SU-DHL-6 (cell line): ENCODE data around the gene PRKAB2.

Experiments used
- H2AFZ ChIP-seq: fragments of 200-600 bp; sonication (generic); 2 replicates; pipeline ENCODE4 v1.6.1; 2014; ENCODE audit warnings: low read depth, mild to moderate bottlenecking, moderate library complexity, mixed read lengths, antibody characterized with exemption, low read length; ENCODE audit not compliant: severe bottlenecking
- H3F3A ChIP-seq: fragments of 200-600 bp; shearing (Covaris generic); 2 replicates; pipeline ENCODE4 v1.6.0; 2016; ENCODE audit warnings: antibody characterized with exemption, mild to moderate bottlenecking; ENCODE audit not compliant: insufficient read depth
- H3K27ac ChIP-seq: fragments of 200-600 bp; sonication (generic); 2 replicates; pipeline ENCODE4 v1.5.1; 2016; ENCODE audit warnings: low read depth, mild to moderate bottlenecking, low read length, moderate library complexity, mixed read lengths
- H3K27me3 ChIP-seq: fragments of 200-600 bp; sonication (generic), shearing (Covaris generic); 2 replicates; pipeline ENCODE4 v1.6.0; 2014; ENCODE audit warnings: mild to moderate bottlenecking, low read length
- H3K36me3 ChIP-seq: fragments of 200-600 bp; sonication (generic); 2 replicates; pipeline ENCODE4 v1.6.1; 2014; ENCODE audit warnings: mild to moderate bottlenecking, low read length, mixed read lengths
- H3K4me2 ChIP-seq: fragments of 300-600, 200-600 bp; shearing (Covaris generic), sonication (generic); 2 replicates; pipeline ENCODE4 v1.6.0; 2014; ENCODE audit warnings: low read length, low read depth, mild to moderate bottlenecking; ENCODE audit not compliant: poor library complexity, severe bottlenecking
- H3K4me3 ChIP-seq: fragments of 200-600 bp; sonication (generic); 2 replicates; pipeline ENCODE4 v1.5.1; 2014; ENCODE audit warnings: antibody characterized with exemption, low read length, mild to moderate bottlenecking, mixed read lengths; ENCODE audit not compliant: insufficient read depth, poor library complexity, severe bottlenecking
- H3K79me2 ChIP-seq: fragments of 200-600 bp; sonication (generic); 2 replicates; pipeline ENCODE4 v1.6.1; 2014; ENCODE audit warnings: mild to moderate bottlenecking, low read length, moderate library complexity; ENCODE audit not compliant: insufficient read depth
- H3K9ac ChIP-seq: fragments of 200-600 bp; sonication (generic); 2 replicates; pipeline ENCODE4 v1.7.0; 2014; ENCODE audit warnings: mild to moderate bottlenecking, low read length
- H3K9me2 ChIP-seq: fragments of 200-600 bp; sonication (generic); replicated peaks from 2 replicates; pipeline ENCODE4 v1.6.1; 2014; ENCODE audit warnings: low read length; ENCODE audit not compliant: insufficient read depth
- H3K9me3 ChIP-seq: fragments of 200-600 bp; sonication (generic); 2 replicates; pipeline ENCODE4 v1.6.1; 2014; ENCODE audit warnings: low read length, mixed read lengths; ENCODE audit not compliant: insufficient read depth
- H4K20me1 ChIP-seq: fragments of 200-600 bp; sonication (generic); 2 replicates; pipeline ENCODE4 v1.6.1; 2014; ENCODE audit warnings: low read depth, mild to moderate bottlenecking, antibody characterized with exemption, low read length, moderate library complexity, mixed read lengths
- EZH2phosphoT487 ChIP-seq: fragments of 200-600 bp; sonication (generic), shearing (Covaris generic); conservative IDR thresholded peaks from 2 replicates; pipeline ENCODE4 v1.6.1; 2018; ENCODE audit warnings: mild to moderate bottlenecking, antibody characterized with exemption, low read length, moderate library complexity, mixed read lengths
- TF ChIP-seq, protein P1 (sequence below): fragments of 200-600 bp; sonication (generic); IDR thresholded peaks from one replicate; pipeline ENCODE4 v1.5.1; 2017; ENCODE audit warnings: antibody characterized with exemption, mild to moderate bottlenecking, low read length, moderate library complexity; ENCODE audit not compliant: insufficient read depth, poor library complexity, severe bottlenecking

Gene PRKAB2

DNA sequence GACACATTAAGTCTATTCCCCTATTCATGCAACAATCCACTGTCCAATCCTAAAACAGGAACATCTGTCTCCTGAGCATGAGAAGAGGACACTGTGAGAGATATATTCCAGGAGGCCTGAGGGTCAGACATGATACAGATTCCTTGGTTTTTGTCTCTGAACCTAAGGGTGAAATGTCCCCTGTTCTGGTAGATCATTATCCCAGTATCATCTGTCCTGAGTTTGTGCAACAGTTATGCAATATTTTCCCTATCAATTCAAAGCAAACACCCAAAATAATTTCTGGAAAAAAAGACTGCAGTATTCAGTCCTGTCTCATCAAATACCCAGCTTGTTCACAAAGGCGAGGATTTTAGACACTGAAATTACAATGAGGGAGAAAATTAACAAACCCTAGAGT lies 61.4 kb downstream of the PRKAB2 start:
- no peaks in the 10 kb centered on the region for H3K36me3 ChIP-seq
- H3K4me2 ChIP-seq = no peak overlapping the region
- H3K27me3 ChIP-seq = no peaks in the 10 kb centered on the region
- H2AFZ ChIP-seq = no peak overlapping the region
- no peak overlapping the region for H3K4me3 ChIP-seq
- H3K9me3 ChIP-seq = no peaks in the 10 kb centered on the region
- H3K79me2 ChIP-seq = no peaks in the 10 kb centered on the region
- no peaks in the 10 kb centered on the region for H4K20me1 ChIP-seq
- H3K9ac ChIP-seq = no peak overlapping the region
- TF ChIP-seq EZH2phosphoT487 = no peak
- TF ChIP-seq, protein P1, sequence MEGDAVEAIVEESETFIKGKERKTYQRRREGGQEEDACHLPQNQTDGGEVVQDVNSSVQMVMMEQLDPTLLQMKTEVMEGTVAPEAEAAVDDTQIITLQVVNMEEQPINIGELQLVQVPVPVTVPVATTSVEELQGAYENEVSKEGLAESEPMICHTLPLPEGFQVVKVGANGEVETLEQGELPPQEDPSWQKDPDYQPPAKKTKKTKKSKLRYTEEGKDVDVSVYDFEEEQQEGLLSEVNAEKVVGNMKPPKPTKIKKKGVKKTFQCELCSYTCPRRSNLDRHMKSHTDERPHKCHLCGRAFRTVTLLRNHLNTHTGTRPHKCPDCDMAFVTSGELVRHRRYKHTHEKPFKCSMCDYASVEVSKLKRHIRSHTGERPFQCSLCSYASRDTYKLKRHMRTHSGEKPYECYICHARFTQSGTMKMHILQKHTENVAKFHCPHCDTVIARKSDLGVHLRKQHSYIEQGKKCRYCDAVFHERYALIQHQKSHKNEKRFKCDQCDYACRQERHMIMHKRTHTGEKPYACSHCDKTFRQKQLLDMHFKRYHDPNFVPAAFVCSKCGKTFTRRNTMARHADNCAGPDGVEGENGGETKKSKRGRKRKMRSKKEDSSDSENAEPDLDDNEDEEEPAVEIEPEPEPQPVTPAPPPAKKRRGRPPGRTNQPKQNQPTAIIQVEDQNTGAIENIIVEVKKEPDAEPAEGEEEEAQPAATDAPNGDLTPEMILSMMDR = no peak
- H3F3A ChIP-seq = no peaks in the 10 kb centered on the region
- no peaks in the 10 kb centered on the region for H3K9me2 ChIP-seq
- no peak overlapping the region for H3K27ac ChIP-seq

DNA sequence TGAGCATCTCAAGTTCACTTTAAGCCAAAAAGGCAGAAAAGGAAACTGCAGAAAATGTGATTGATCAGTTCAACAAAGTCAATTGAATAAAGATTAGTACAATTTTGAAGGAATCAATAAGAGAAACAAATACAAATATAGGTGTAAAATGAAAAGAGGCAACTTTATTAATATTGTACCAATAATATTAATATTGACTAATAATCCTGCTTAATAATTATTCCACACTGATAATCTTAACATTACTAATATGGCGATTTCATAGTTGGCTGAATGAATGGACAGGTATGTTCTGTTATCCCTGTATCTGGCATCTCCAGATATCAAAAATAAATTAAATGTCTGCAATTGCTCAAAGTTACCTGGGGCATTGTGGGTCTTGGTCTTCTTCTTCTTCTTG lies 61.8 kb downstream of the PRKAB2 start:
- Histone ChIP-seq H3K4me2 (no peak overlapping the region), H3K27ac (no peak overlapping the region), H4K20me1 (no peaks in the 10 kb centered on the region), H3K4me3 (no peak overlapping the region), H3K9ac (no peak overlapping the region), H3K36me3 (no peaks in the 10 kb centered on the region), H3K9me2 (no peaks in the 10 kb centered on the region), H3F3A (no peaks in the 10 kb centered on the region), H3K79me2 (no peaks in the 10 kb centered on the region), H3K27me3 (no peaks in the 10 kb centered on the region), H2AFZ (no peak overlapping the region), H3K9me3 (no peaks in the 10 kb centered on the region)
- TF ChIP-seq, protein P1 = no peak
- TF ChIP-seq EZH2phosphoT487 = no peak

DNA sequence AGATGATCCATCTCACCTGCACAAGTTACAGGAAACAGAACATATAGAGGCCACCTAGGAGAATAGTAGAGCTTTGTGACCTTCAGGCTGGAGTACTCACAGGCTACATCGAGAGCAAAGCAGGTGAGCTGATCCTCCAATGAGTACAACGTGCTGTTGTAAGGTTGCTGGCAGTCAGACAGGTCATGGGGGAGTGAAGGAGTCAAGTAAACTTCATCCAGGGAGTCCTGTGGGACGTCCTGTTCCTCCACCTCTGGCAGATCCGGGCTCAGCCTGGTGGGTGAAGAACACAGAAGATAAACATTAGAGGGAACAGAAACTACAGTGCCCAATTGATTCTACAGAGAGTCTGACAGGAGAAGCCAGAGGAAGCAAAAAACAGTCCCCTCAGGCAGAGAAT lies 62.5 kb downstream of the PRKAB2 start:
- H3K36me3 ChIP-seq = no peaks in the 10 kb centered on the region
- H3K9ac ChIP-seq = no peak overlapping the region
- no peak overlapping the region for H3K4me3 ChIP-seq
- H3K27me3 ChIP-seq = no peaks in the 10 kb centered on the region
- no peak for TF ChIP-seq EZH2phosphoT487
- TF ChIP-seq, protein P1 = no peak
- no peak overlapping the region for H2AFZ ChIP-seq
- H3K9me2 ChIP-seq = no peaks in the 10 kb centered on the region
- H3K79me2 ChIP-seq = no peaks in the 10 kb centered on the region
- H4K20me1 ChIP-seq = no peaks in the 10 kb centered on the region
- H3K27ac ChIP-seq = no peak overlapping the region
- no peaks in the 10 kb centered on the region for H3K9me3 ChIP-seq
- no peak overlapping the region for H3K4me2 ChIP-seq
- H3F3A ChIP-seq = no peaks in the 10 kb centered on the region
